ENCODE results near the gene SCNN1A. TPM values are rescaled to one million over a fixed set of nuclear protein-coding genes. Genes with fewer than 3 reads are reported as not detected.

SCNN1A gene
- total RNA-seq, 1 donor from 2014 or later: 14.3 TPM

DNA sequence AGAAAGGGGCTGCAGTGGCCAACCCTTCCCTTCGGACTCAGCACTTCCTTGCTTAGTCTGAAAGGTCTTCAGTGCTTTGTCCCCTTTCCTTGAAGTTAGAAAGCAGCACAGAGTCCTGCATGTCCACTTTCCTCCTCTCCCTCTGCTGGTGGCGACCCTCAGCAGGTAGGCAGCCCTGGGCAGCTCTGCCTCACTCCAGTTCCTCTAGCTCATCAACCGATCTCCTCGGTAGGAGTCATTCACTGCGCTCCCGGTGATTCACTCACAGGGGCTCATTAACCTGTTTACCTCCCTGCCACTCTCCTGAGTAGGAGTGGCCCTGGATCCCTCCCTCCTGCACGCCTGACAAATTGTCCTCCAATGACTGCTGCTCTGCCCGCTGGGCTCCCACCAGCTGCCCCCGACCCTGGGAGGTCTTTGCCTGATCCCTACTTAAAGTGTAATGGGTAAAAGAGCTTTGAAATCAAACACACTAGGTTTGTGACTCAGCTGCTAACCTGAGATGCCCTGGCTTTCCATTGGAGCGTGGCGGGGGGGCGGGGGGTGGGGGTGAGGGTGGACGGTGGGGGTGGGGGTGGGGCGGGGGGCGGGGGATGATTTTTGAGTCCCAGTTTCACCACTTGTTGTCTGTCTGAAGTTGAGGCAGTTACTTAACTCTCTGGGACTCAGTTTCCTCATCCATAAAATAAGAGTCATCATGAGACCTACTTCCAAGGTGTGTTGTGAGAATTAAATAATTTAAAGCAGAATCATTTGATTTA is 4.2 kb downstream of the SCNN1A start:
- Histone ChIP-seq H3K27me3 (no peaks in the 10 kb centered on the region), H3K4me3 (no peak overlapping the region), H3K36me3 (no peaks in the 10 kb centered on the region), H3K4me1 (peaks cover 0 to 11% of the 10 kb centered on the region in 2 donors), H3K27ac (no peak overlapping the region), H3K9me3 (no peaks in the 10 kb centered on the region)
- DNase-seq (ENCODE audit: low spot score in 2 of 2): no peak
- TF ChIP-seq, protein P1, sequence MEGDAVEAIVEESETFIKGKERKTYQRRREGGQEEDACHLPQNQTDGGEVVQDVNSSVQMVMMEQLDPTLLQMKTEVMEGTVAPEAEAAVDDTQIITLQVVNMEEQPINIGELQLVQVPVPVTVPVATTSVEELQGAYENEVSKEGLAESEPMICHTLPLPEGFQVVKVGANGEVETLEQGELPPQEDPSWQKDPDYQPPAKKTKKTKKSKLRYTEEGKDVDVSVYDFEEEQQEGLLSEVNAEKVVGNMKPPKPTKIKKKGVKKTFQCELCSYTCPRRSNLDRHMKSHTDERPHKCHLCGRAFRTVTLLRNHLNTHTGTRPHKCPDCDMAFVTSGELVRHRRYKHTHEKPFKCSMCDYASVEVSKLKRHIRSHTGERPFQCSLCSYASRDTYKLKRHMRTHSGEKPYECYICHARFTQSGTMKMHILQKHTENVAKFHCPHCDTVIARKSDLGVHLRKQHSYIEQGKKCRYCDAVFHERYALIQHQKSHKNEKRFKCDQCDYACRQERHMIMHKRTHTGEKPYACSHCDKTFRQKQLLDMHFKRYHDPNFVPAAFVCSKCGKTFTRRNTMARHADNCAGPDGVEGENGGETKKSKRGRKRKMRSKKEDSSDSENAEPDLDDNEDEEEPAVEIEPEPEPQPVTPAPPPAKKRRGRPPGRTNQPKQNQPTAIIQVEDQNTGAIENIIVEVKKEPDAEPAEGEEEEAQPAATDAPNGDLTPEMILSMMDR (IDR thresholded peaks at IDR 0.05): no peak
- intact Hi-C loops (cut with DNase I): no loop called here

DNA sequence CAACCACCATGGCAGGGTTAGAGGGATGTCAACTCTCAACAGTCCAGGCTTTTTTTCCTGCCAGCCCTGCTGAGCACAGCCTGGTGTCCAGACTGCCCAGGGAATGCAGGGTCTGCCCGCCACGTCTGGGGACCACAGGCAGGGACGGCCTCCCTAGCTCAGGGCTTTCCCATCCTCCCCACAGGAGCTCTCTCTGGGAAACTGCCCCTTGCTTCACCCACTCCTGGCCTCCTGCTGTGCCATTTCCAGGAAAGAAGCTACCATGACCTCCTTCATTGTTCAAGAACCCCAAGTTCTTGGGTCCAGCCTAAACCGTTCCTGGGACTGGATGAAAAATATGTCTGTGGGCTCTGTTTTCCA is 4.8 kb downstream of the SCNN1A start:
- Histone ChIP-seq H3K4me3 (no peak overlapping the region), H3K9me3 (no peaks in the 10 kb centered on the region), H3K36me3 (no peaks in the 10 kb centered on the region), H3K4me1 (peaks cover 0 to 4% of the 10 kb centered on the region in 2 donors), H3K27me3 (no peaks in the 10 kb centered on the region), H3K27ac (no peak overlapping the region)
- TF ChIP-seq, protein P1 (IDR thresholded peaks at IDR 0.05): no peak
- DNase-seq (ENCODE audit: low spot score in 2 of 2): no peak
- intact Hi-C loops (cut with DNase I): no loop called here

DNA sequence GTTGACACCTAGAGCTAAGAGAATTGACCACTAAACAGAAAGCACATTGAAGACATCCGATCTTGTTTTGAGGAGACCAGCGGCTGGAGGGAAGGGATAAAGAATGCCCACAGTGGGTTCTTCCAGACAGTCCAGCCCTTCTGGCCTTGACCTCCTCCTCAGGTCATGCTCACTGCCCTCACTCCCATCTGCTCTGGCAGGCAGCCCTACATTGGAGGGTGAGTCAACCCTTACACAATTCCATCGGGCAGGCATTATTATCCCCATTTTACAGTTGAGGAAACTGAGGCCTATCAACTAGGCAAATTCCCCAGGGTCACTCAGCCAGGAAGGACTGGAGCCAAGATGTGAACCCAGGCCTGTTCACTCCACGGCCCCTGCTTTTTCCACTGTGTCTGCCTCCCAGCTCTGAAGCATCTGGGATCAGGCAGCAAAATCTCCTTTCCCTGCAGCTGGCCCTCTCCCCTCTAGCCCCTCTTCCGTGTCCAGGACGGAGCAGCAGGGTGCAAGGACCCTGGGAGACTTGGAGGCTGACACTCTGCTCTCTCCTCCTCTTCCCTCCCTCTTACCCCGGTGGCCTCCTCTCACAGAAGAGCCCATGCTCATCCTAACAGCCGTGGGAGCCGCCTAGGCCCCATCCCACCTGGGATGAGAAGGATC is 5.3 kb downstream of the SCNN1A start:
- peaks cover 0 to 4% of the 10 kb centered on the region in 2 donors for H3K4me1 ChIP-seq
- TF ChIP-seq, protein P1 (IDR thresholded peaks at IDR 0.05): no peak
- DNase-seq (ENCODE audit: low spot score in 2 of 2): no peak
- H3K27ac ChIP-seq: no peak overlapping the region
- intact Hi-C loops (cut with DNase I): no loop called here
- no peaks in the 10 kb centered on the region for H3K9me3 ChIP-seq
- H3K27me3 ChIP-seq: no peaks in the 10 kb centered on the region
- H3K4me3 ChIP-seq: no peak overlapping the region
- no peaks in the 10 kb centered on the region for H3K36me3 ChIP-seq

DNA sequence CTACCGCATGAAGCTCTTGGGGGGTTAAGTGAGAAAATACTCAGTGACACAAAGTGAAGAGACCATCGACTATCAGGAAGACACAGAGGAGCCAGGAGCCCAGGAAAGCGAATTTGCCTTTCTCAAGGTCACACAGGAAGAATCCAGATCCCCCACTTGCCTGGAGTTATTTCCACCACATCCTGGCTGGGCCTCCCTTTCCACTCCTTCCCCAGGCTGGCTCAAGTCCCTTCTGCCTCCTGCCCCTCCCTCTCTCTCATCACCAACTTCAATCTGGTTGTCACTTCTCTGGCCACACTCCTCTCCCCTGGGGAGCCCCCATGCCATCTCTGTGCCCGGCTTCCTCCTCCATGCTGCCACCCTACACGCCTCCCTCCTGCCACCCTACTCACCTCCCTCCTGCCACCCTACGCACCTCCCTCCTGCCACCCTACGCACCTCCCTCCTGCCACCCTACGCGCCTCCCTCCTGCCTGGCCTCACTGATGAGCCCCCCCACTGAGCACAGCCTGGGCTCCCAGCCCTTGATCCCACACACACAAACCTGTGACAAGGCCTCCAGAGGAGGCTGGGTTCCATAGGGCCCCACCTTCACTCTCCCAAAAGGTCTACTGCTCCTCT is 6.3 kb downstream of the SCNN1A start:
- Histone ChIP-seq H3K27ac (no peak overlapping the region), H3K36me3 (no peaks in the 10 kb centered on the region), H3K27me3 (no peaks in the 10 kb centered on the region), H3K4me3 (no peak overlapping the region), H3K4me1 (peaks cover 0 to 4% of the 10 kb centered on the region in 2 donors), H3K9me3 (no peaks in the 10 kb centered on the region)
- DNase-seq (ENCODE audit: low spot score in 2 of 2): no peak
- TF ChIP-seq, protein P1 (IDR thresholded peaks at IDR 0.05): no peak
- intact Hi-C loops (cut with DNase I): no loop called here

DNA sequence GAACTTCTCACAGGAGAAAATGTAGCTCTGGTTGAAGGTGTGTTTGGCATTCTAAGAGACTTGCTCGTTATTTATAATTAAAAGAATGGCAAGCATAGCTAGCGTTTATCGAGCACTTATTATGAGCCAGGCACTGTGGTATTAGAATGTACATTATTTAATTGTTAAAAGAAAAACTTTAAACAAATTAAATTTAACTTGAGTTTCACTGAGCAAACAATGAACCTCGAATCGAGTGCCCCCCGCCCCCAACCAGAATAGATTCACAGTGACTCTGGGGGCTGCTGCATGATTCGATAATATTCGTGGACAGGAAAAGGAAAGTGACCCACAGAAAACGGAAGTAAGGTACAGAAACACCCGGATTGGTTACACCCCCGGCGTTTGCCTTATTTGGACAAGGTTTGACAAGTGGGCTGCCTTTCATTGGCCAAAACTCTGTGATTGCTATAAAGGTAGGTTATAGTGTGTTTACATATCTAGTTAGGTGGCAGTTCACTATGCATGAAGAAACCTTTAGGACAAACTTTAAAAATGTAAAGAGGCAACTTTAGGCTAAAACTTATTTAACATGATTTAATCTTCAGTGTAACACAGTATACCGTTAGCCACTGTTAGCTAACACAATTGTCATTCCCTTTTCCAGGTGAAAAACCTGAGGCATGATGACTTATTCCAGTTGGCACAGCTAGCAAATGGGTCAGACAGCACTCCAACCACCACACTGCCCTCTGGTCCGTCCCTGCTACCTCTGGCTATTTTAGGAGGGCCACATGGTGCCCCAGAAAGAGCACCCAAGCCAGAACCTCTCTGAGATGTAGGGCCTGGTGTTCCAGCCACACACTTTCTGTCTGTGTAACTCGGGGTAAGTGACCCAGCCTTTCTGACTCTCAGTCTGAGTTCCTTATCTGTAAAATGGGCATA is 7.1 kb downstream of the SCNN1A start:
- DNase-seq (ENCODE audit: low spot score in 2 of 2): no peak
- peaks cover 0 to 9% of the 10 kb centered on the region in 2 donors for H3K4me1 ChIP-seq

More for the DNA sequence above, 7.1 kb downstream of the SCNN1A start:
- Histone ChIP-seq H3K36me3 (no peaks in the 10 kb centered on the region), H3K4me3 (no peak overlapping the region), H3K9me3 (no peaks in the 10 kb centered on the region), H3K27ac (peak overlapping the region in 1 of 2 donors; percentile 12), H3K27me3 (no peaks in the 10 kb centered on the region)
- TF ChIP-seq, protein P1 (IDR thresholded peaks at IDR 0.05): no peak
- intact Hi-C loops (cut with DNase I): no loop called here
